Measurements from ENCODE around the gene PHLDB1. TPM values are rescaled to one million over a fixed set of nuclear protein-coding genes. Genes with fewer than 3 reads are reported as not detected.
"Not testable (repeated sequence)": the region's sequence is repeated elsewhere in the genome, so short reads cannot be mapped to it uniquely, and the experiment has no call there.

Gene PHLDB1
- polyA plus RNA-seq, 3 donors = 0.17 TPM; not detected in 2

DNA sequence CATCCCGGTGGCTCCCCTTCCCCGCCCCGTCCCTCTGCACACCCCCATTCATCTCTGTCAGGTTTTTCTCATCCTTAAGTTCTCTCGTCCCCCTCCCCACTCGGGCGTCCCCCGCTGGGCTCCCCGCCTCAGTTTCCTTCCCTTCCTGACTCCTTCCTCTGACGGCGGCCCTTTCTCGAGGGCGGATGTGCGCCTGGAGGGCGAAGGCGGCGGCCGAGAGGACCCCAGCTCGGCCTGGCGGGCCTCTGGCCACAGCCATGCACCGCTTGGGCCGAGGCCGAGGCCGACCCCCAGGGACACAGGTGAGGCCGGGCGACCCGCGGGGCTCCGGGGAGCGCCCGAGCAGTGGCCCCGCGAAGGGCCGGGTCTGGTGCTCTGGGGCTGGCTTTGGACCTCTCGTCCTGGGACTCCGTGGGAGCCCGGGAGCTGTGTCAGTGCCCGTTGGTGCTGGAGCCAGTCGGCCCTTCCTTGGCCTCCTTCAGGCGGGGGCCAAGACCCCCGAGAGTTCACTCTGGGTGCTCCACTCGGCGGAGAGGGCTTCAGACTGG lies 2.9 kb downstream of the PHLDB1 start:
- Histone ChIP-seq H3K4me2 (replicated peaks; ENCODE audit: extremely low read depth, low read length, poor library complexity, severe bottlenecking) (peak overlapping the region; percentile 76), H3K79me2 (ENCODE audit: insufficient read depth, low read length) (no peaks in the 10 kb centered on the region), H3K9me3 (replicated peaks in 1 of 2; ENCODE audit: control insufficient read depth in 1 of 2, insufficient read depth in 1 of 2, low read length in 2 of 2) (peaks cover 0 to 12% of the 10 kb centered on the region in 2 donors), H3K27me3 (ENCODE audit: control insufficient read depth in 2 of 2, insufficient read depth in 2 of 2, low read length in 2 of 2) (peaks cover 56 to 84% of the 10 kb centered on the region in 2 donors), H4K20me1 (ENCODE audit: insufficient read depth, low read length) (no peaks in the 10 kb centered on the region), H2AFZ (ENCODE audit: insufficient read depth, low read depth, low read length, poor library complexity, severe bottlenecking) (peak overlapping the region; percentile 70), H3K4me1 (ENCODE audit: control insufficient read depth in 1 of 2, insufficient read depth in 2 of 2, low read length in 2 of 2) (peaks cover 35% of the 10 kb centered on the region in 2 donors), H3K4me3 (replicated peaks in 1 of 3; ENCODE audit: low read depth in 2 of 3, low read length in 3 of 3) (peak overlapping the region; percentile 6 to 68 (median 14)), H3K36me3 (replicated peaks in 1 of 2; ENCODE audit: control insufficient read depth in 1 of 2, insufficient read depth in 2 of 2, low read length in 2 of 2) (no peaks in the 10 kb centered on the region), H3K9ac (ENCODE audit: insufficient read depth, low read length, poor library complexity, severe bottlenecking) (peak overlapping the region; percentile 43), H3K27ac (ENCODE audit: low read depth in 1 of 2, low read length in 2 of 2) (no peak overlapping the region)
- WGBS (ENCODE audit: insufficient coverage) = 3% methylated on average over 42 of the region's 42 CpGs
- Mint-ChIP-seq H3K36me3 (peaks cover 9 to 12% of the 10 kb centered on the region in 2 donors), H3K4me1 (peaks cover 37% of the 10 kb centered on the region), H3K4me3 (peak overlapping the region; percentile 74 to 89), H3K27ac (peak overlapping the region in 2 of 7 donors; percentile 24 to 57), H3K27me3 (ENCODE audit: low read depth in 3 of 3) (peaks cover 67 to 85% (median 74%) of the 10 kb centered on the region in 3 donors), H3K9me3 (peaks cover 0 to 18% (median 12%) of the 10 kb centered on the region in 7 donors)
- TF ChIP-seq, protein P1, sequence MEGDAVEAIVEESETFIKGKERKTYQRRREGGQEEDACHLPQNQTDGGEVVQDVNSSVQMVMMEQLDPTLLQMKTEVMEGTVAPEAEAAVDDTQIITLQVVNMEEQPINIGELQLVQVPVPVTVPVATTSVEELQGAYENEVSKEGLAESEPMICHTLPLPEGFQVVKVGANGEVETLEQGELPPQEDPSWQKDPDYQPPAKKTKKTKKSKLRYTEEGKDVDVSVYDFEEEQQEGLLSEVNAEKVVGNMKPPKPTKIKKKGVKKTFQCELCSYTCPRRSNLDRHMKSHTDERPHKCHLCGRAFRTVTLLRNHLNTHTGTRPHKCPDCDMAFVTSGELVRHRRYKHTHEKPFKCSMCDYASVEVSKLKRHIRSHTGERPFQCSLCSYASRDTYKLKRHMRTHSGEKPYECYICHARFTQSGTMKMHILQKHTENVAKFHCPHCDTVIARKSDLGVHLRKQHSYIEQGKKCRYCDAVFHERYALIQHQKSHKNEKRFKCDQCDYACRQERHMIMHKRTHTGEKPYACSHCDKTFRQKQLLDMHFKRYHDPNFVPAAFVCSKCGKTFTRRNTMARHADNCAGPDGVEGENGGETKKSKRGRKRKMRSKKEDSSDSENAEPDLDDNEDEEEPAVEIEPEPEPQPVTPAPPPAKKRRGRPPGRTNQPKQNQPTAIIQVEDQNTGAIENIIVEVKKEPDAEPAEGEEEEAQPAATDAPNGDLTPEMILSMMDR (IDR thresholded peaks at IDR 0.05) = no peak
- peak in 1 of 3 donors; percentile 38 for DNase-seq
- intact Hi-C loops (cut with micrococcal nuclease) = no loop called here

DNA sequence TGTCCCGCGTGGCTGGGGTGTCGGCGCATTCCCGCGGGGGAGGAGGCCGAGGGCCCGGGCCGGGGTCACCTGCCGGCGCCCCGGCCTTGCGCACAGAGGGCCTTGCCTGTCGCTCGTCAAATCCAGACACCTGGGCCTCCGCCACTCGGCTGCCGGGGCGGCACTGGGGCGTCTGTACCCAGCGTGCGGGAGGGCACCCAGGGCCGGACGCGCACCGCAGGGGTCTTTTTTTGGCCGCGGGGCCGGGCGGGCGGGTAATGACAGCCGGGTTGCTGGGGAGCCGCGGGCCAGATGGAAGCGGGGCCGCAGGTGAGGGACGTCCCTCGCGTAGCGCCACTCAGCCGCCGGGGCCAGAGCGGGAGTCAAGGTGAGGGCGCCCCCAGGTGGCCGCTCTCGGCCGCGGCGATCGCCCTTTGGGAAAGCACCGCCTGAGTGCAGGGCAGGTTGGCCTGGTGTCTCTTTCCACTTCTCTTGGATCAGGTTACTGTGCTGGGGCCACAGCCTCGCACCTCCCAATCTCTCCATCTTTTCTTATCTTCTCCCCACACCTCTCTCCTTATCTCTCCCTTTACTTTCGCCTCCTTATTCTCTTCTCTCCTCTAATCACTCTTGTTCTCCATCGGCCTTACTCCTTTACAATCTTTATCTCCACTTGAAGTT lies 3.5 kb downstream of the PHLDB1 start:
- peak; percentile 47 to 77 (median 61) for DNase-seq
- Histone ChIP-seq H3K79me2 (ENCODE audit: insufficient read depth, low read length) (no peaks in the 10 kb centered on the region), H3K9ac (ENCODE audit: insufficient read depth, low read length, poor library complexity, severe bottlenecking) (peak overlapping the region; percentile 43), H3K27ac (ENCODE audit: low read depth in 1 of 2, low read length in 2 of 2) (no peak overlapping the region), H2AFZ (ENCODE audit: insufficient read depth, low read depth, low read length, poor library complexity, severe bottlenecking) (peak overlapping the region; percentile 70), H3K27me3 (ENCODE audit: control insufficient read depth in 2 of 2, insufficient read depth in 2 of 2, low read length in 2 of 2) (peaks cover 52 to 78% of the 10 kb centered on the region in 2 donors), H3K4me3 (replicated peaks in 1 of 3; ENCODE audit: low read depth in 2 of 3, low read length in 3 of 3) (peak overlapping the region in 2 of 3 experiments; percentile 6 to 68), H3K4me1 (ENCODE audit: control insufficient read depth in 1 of 2, insufficient read depth in 2 of 2, low read length in 2 of 2) (peaks cover 35% of the 10 kb centered on the region in 2 donors), H3K4me2 (replicated peaks; ENCODE audit: extremely low read depth, low read length, poor library complexity, severe bottlenecking) (peak overlapping the region; percentile 76), H3K36me3 (replicated peaks in 1 of 2; ENCODE audit: control insufficient read depth in 1 of 2, insufficient read depth in 2 of 2, low read length in 2 of 2) (no peaks in the 10 kb centered on the region), H4K20me1 (ENCODE audit: insufficient read depth, low read length) (no peaks in the 10 kb centered on the region), H3K9me3 (replicated peaks in 1 of 2; ENCODE audit: control insufficient read depth in 1 of 2, insufficient read depth in 1 of 2, low read length in 2 of 2) (peaks cover 0 to 12% of the 10 kb centered on the region in 2 donors)
- TF ChIP-seq, protein P1 (IDR thresholded peaks at IDR 0.05) = peak; percentile 92
- H3K27ac Mint-ChIP-seq = peak overlapping the region in 3 of 7 donors; percentile 24 to 73 (median 49)
- intact Hi-C loops (cut with micrococcal nuclease) = no loop called here
- peaks cover 0 to 18% (median 12%) of the 10 kb centered on the region in 7 donors for H3K9me3 Mint-ChIP-seq
- 3% methylated on average over 53 of the region's 54 CpGs for whole genome bisulfite sequencing (ENCODE audit: insufficient coverage)
- peaks cover 64 to 80% (median 71%) of the 10 kb centered on the region in 3 donors for H3K27me3 Mint-ChIP-seq (ENCODE audit: low read depth in 3 of 3)
- H3K36me3 Mint-ChIP-seq = peaks cover 9 to 12% of the 10 kb centered on the region in 2 donors
- peak overlapping the region; percentile 68 to 88 for H3K4me3 Mint-ChIP-seq
- peaks cover 32% of the 10 kb centered on the region for H3K4me1 Mint-ChIP-seq

DNA sequence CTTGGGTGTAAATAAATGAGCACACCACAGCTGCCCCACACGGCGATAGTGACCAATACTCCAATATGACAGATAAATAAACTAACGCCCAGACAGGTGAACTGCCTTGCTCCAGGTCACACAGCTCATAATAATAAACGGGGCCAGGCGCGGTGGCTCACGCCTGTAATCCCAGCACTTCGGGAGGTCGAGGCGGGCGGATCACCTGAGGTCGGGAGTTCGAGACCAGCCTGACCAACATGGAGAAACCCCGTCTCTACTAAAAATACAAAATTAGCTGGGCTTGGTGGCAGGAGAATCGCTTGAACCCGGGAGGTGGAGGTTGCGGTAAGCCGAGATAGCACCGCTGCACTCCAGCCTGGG lies 4.0 kb downstream of the PHLDB1 start:
- H3K27ac ChIP-seq (ENCODE audit: low read depth in 1 of 2, low read length in 2 of 2); DNase-seq; H3K36me3 ChIP-seq (replicated peaks in 1 of 2; ENCODE audit: control insufficient read depth in 1 of 2, insufficient read depth in 2 of 2, low read length in 2 of 2); intact Hi-C loops (cut with micrococcal nuclease); H3K79me2 ChIP-seq (ENCODE audit: insufficient read depth, low read length); H3K9ac ChIP-seq (ENCODE audit: insufficient read depth, low read length, poor library complexity, severe bottlenecking); H4K20me1 ChIP-seq (ENCODE audit: insufficient read depth, low read length); H2AFZ ChIP-seq (ENCODE audit: insufficient read depth, low read depth, low read length, poor library complexity, severe bottlenecking): not testable (repeated sequence)
- Mint-ChIP-seq H3K4me3 (peak overlapping the region in 1 of 2 donors; percentile 88), H3K27ac (peak overlapping the region in 1 of 7 donors; percentile 73), H3K4me1 (peaks cover 32% of the 10 kb centered on the region), H3K9me3 (peaks cover 0 to 18% (median 12%) of the 10 kb centered on the region in 7 donors), H3K27me3 (ENCODE audit: low read depth in 3 of 3) (peaks cover 60 to 74% (median 66%) of the 10 kb centered on the region in 3 donors), H3K36me3 (peaks cover 9 to 12% of the 10 kb centered on the region in 2 donors)
- peaks cover 0 to 12% of the 10 kb centered on the region in 2 donors for H3K9me3 ChIP-seq (replicated peaks in 1 of 2; ENCODE audit: control insufficient read depth in 1 of 2, insufficient read depth in 1 of 2, low read length in 2 of 2)
- H3K27me3 ChIP-seq (ENCODE audit: control insufficient read depth in 2 of 2, insufficient read depth in 2 of 2, low read length in 2 of 2) = peaks cover 47 to 73% of the 10 kb centered on the region in 2 donors
- H3K4me1 ChIP-seq (ENCODE audit: control insufficient read depth in 1 of 2, insufficient read depth in 2 of 2, low read length in 2 of 2) = peaks cover 35% of the 10 kb centered on the region in 2 donors
- peak overlapping the region; percentile 76 for H3K4me2 ChIP-seq (replicated peaks; ENCODE audit: extremely low read depth, low read length, poor library complexity, severe bottlenecking)
- peak overlapping the region in 1 of 3 experiments; percentile 68 for H3K4me3 ChIP-seq (replicated peaks in 1 of 3; ENCODE audit: low read depth in 2 of 3, low read length in 3 of 3)
- 61% methylated on average over 2 of the region's 19 CpGs for WGBS (ENCODE audit: insufficient coverage)

Data from CD14-positive monocyte (primary cell).